Measurements from ENCODE around the gene PHKG2. TPM values are rescaled to one million over a fixed set of nuclear protein-coding genes. Genes with fewer than 3 reads are reported as not detected.
A peak's percentile ranks its signal among the peaks of the same experiment; 100 is the strongest.

PHKG2 gene
- polyA plus RNA-seq, 3 donors = 21.6 to 23.6 (median 23.0) TPM

GRCh38 chr16:30755955-30756780 lies 7.9 kb downstream of the PHKG2 start:
- no peak for DNase-seq (ENCODE audit: low read depth in 3 of 3, low spot score in 2 of 3)

GRCh38 chr16:30756781-30757100 lies 8.5 kb downstream of the PHKG2 start:
- DNase-seq (ENCODE audit: low read depth in 3 of 3, low spot score in 2 of 3) = no peak

- DNase-seq (ENCODE audit: low read depth in 3 of 3, low spot score in 2 of 3) = no peak
These were observed 9.1 kb downstream of the PHKG2 start for GRCh38 chr16:30757316-30757715.

- no peak for DNase-seq (ENCODE audit: low read depth in 3 of 3, low spot score in 2 of 3)
These were observed 10.8 kb downstream of the PHKG2 start for GRCh38 chr16:30758988-30759491.

GRCh38 chr16:30760001-30760559 lies 11.9 kb downstream of the PHKG2 start:
- DNase-seq (ENCODE audit: low read depth in 3 of 3, low spot score in 2 of 3) = no peak

- DNase-seq (ENCODE audit: low read depth in 3 of 3, low spot score in 2 of 3) = no peak
These were observed 12.6 kb downstream of the PHKG2 start for GRCh38 chr16:30760577-30761426.

- no peak for DNase-seq (ENCODE audit: low read depth in 3 of 3, low spot score in 2 of 3)
These were observed 13.3 kb downstream of the PHKG2 start for GRCh38 chr16:30761427-30761927.

GRCh38 chr16:30761928-30762902 lies 14.0 kb downstream of the PHKG2 start, which contains the start of the genes CFAP119 and RNF40:
Gene CFAP119, minus strand, starts transcription at chr16:30762062. Its CDS starts 314 bp downstream, at chr16:30761748.
Gene RNF40, plus strand, starts transcription at chr16:30762322. Its CDS starts 224 bp downstream, at chr16:30762546.
- peak; percentile 94 to 99 (median 97) for DNase-seq (ENCODE audit: low read depth in 3 of 3, low spot score in 2 of 3)

GRCh38 chr16:30762991-30763725 lies 14.9 kb downstream of the PHKG2 start:
- DNase-seq (ENCODE audit: low read depth in 3 of 3, low spot score in 2 of 3) = no peak

- no peak for DNase-seq (ENCODE audit: low read depth in 3 of 3, low spot score in 2 of 3)
These were observed 15.9 kb downstream of the PHKG2 start for GRCh38 chr16:30764086-30764485.

GRCh38 chr16:30764816-30765465 lies 16.7 kb downstream of the PHKG2 start:
- no peak for DNase-seq (ENCODE audit: low read depth in 3 of 3, low spot score in 2 of 3)

GRCh38 chr16:30766206-30766932 lies 18.1 kb downstream of the PHKG2 start:
- DNase-seq (ENCODE audit: low read depth in 3 of 3, low spot score in 2 of 3) = no peak

- no peak for DNase-seq (ENCODE audit: low read depth in 3 of 3, low spot score in 2 of 3)
These were observed 18.7 kb downstream of the PHKG2 start for GRCh38 chr16:30766933-30767284.

GRCh38 chr16:30767767-30768465 lies 19.7 kb downstream of the PHKG2 start:
- DNase-seq (ENCODE audit: low read depth in 3 of 3, low spot score in 2 of 3) = no peak

GRCh38 chr16:30768583-30769181 lies 20.5 kb downstream of the PHKG2 start:
- DNase-seq (ENCODE audit: low read depth in 3 of 3, low spot score in 2 of 3) = no peak

GRCh38 chr16:30769379-30770089 lies 21.3 kb downstream of the PHKG2 start:
- no peak for DNase-seq (ENCODE audit: low read depth in 3 of 3, low spot score in 2 of 3)

Measured in right renal cortex interstitium (tissue), 3 donors.